Suprapubic skin (tissue), 4 donors: ENCODE measurements around the gene RPL39L. TPM values are rescaled to one million over a fixed set of nuclear protein-coding genes. Genes with fewer than 3 reads are reported as not detected.
"Not testable (repeated sequence)": the region's sequence is repeated elsewhere in the genome, so short reads cannot be mapped to it uniquely, and the experiment has no call there.

Source experiments
- DNase-seq, 2 donors: peaks; one replicate each; pipeline ENCODE4 v3.0.0-alpha.2; 2019; ENCODE audit warnings: low spot score in 2 of 2
- H3K27ac ChIP-seq: fragments of 200-600 bp; sonication (generic); one replicate; pipeline ENCODE4 v1.5.1; 2019
- H3K27me3 ChIP-seq: fragments of 200-600 bp; sonication (generic); one replicate; pipeline ENCODE4 v1.5.1; 2019
- H3K36me3 ChIP-seq: fragments of 200-600 bp; sonication (generic); one replicate; pipeline ENCODE4 v1.5.1; 2019
- H3K4me1 ChIP-seq: fragments of 200-600 bp; sonication (generic); one replicate; pipeline ENCODE4 v1.5.1; 2019
- H3K4me3 ChIP-seq: fragments of 200-600 bp; sonication (generic); one replicate; pipeline ENCODE4 v1.5.1; 2019; ENCODE audit warnings: mild to moderate bottlenecking
- H3K9me3 ChIP-seq: fragments of 200-600 bp; sonication (generic); one replicate; pipeline ENCODE4 v1.5.1; 2019
- CTCF ChIP-seq, 2 donors: fragments of 200-600 bp in 1 of 2; fragments of 450-650 bp in 1 of 2; sonication (generic) in 1 of 2; IDR thresholded peaks; one replicate each; pipeline ENCODE4 v1.5.1; 2016 to 2019; ENCODE audit warnings: antibody characterized with exemption in 2 of 2, mild to moderate bottlenecking in 1 of 2, moderate library complexity in 1 of 2
- EP300 ChIP-seq: sonication (generic); formaldehyde crosslinking; IDR thresholded peaks from one replicate; pipeline ENCODE4 v1.6.1; 2017; ENCODE audit warnings: antibody characterized with exemption
- POLR2A ChIP-seq, 2 donors: fragments of 450-650 bp; IDR thresholded peaks; one replicate each; pipeline ENCODE4 v1.6.1; 2017; ENCODE audit warnings: antibody characterized with exemption in 2 of 2, mild to moderate bottlenecking in 2 of 2, moderate library complexity in 2 of 2
- POLR2AphosphoS5 ChIP-seq, 3 donors: sonication (generic); formaldehyde crosslinking; IDR thresholded peaks; one replicate each; pipeline ENCODE4 v1.6.1; 2017; ENCODE audit warnings: antibody characterized with exemption in 3 of 3
- WGBS: methylation state at CpG from one replicate; pipeline ENCODE4 v1.1.5; 2018; 5-methylcytosine and 5-hydroxymethylcytosine counted together
- total RNA-seq, 4 donors: library from RNA; depleted of rRNA; stranded (reverse); fragments of >200 nt; gene quantifications; one replicate each; pipeline ENCODE4 v1.1.0, GENCODE V29; 2016

RPL39L gene
- total RNA-seq, 4 donors from 2014 or later, result 7.1 to 12.2 (median 11.0) TPM

DNA sequence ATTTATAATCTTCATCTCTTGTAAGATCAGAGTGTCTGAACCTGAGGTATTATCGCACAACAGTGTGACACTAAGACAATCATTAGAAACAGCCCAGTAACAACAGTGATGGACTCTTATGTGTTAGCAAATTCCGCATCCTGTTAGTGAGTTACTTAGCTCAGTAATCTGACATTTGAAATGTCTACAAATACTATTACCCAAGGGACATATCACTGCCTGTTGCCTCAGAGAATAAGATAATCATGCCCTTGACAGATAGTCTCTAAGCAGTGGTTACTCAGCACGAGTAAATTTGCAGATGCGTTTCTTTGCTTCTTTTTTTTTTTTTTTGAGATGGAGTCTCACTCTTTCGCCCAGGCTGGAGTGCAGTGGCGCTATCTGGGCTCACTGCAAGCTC is 44.6 kb upstream of the RPL39L start:
- Histone ChIP-seq H3K36me3 (no peaks in the 10 kb centered on the region), H3K4me3 (no peak overlapping the region), H3K9me3 (no peaks in the 10 kb centered on the region), H3K27me3 (no peaks in the 10 kb centered on the region), H3K27ac (no peak overlapping the region), H3K4me1 (peaks cover 8% of the 10 kb centered on the region)
- TF ChIP-seq POLR2A (IDR thresholded peaks at IDR 0.05) (no peak), EP300 (no peak), CTCF (IDR thresholded peaks at IDR 0.05) (no peak), POLR2AphosphoS5 (IDR thresholded peaks at IDR 0.05) (no peak)
- no peak for DNase-seq
- 88% methylated on average over 6 of the region's 6 CpGs for WGBS

DNA sequence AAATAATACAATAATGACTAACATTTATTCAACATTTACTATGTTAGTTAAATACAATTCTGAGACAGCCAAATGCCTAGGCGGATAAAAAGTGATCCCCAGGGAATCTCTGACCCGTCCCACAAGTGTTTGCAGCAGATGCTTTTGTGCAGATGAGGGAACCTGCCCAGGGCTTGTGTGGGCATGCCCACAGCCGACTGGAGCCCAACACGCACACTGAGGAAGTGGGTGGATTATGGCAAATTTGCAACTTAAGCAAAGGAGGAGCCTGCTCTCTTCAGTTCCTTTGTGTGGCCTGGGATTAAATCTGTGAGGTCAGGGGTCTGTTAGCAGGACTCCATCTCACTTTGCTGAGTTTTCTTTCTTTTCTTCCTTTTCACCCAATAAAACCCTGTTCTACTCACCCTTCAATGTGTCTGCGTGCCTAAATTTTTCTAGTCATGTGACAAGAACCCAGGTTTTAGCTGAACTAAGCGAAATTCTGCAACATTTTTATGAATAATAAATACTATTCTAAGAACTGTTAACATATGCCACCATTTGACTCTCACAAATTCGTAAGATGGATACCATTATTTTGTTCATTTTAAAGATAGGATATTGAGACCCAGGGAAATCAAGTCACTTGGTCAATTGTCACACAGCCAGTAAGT is 44.0 kb upstream of the RPL39L start:
- no peaks in the 10 kb centered on the region for H3K9me3 ChIP-seq
- H3K4me3 ChIP-seq, result no peak overlapping the region
- TF ChIP-seq POLR2A (IDR thresholded peaks at IDR 0.05) (no peak), CTCF (IDR thresholded peaks at IDR 0.05) (no peak), EP300 (no peak), POLR2AphosphoS5 (IDR thresholded peaks at IDR 0.05) (no peak)
- no peak for DNase-seq
- peaks cover 8% of the 10 kb centered on the region for H3K4me1 ChIP-seq
- no peaks in the 10 kb centered on the region for H3K27me3 ChIP-seq
- no peak overlapping the region for H3K27ac ChIP-seq
- WGBS, result 49% methylated on average over 7 of the region's 7 CpGs
- H3K36me3 ChIP-seq, result no peaks in the 10 kb centered on the region

DNA sequence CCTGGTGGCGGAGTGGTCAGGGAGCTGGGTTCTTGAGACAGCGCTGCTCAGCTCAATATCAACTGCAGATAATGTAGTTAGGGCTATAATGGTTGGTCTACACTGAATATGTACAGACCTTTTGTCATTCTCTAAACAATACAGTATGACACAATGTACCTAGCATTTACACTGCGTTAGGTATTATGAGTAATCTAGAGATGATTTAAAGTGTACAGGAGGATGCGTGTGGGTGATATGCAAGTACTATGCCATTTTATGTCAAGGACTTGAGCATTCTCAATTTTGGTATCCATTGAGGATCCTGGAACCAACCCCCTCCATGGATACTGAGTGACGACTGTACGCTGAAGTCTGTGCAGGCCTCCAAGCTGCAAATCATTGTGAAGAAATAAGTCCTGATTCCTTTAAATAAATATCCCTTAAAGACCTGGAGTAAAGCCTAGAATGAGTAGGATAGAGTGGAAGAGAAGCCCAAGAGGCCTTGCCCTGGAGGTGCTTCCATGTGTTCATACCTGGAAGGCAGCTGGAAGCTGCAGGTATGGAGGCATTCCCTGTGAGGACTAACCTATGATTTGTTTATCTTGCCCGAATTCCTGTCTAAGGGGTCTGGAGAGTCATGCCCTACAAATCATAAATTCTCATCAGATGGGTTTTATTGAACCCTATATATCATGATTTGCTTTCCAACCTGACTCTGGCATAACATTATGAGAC is 42.3 kb upstream of the RPL39L start:
- peaks cover 3% of the 10 kb centered on the region for H3K4me1 ChIP-seq
- TF ChIP-seq POLR2A (IDR thresholded peaks at IDR 0.05) (no peak), EP300 (no peak), POLR2AphosphoS5 (IDR thresholded peaks at IDR 0.05) (no peak), CTCF (IDR thresholded peaks at IDR 0.05) (no peak)
- no peak for DNase-seq
- H3K36me3 ChIP-seq, result no peaks in the 10 kb centered on the region
- H3K4me3 ChIP-seq, result no peak overlapping the region
- no peaks in the 10 kb centered on the region for H3K27me3 ChIP-seq
- H3K27ac ChIP-seq, result no peak overlapping the region
- H3K9me3 ChIP-seq, result no peaks in the 10 kb centered on the region
- 96% methylated on average over 7 of the region's 7 CpGs for WGBS

DNA sequence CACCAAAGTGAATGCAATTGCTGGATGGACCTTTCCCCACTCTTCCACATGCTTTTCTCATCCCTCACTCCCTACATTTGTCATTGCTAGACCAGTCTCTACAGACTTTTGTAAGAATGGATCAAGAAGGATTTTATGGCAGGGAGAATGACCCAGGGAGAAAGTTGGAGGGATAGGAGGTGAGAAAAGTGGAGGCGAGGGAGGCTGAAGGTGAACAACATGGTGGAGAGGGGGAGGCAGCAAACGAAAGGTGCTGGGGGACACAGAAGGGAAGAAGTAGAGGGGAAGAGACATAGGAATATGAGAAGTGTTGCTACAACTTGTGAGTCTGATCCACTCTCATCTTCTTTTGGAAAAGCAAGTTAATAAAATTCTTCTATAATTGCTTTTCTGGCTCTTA is 33.6 kb upstream of the RPL39L start:
- H3K4me1 ChIP-seq, result peaks cover 6% of the 10 kb centered on the region
- 86% methylated on average over 2 of the region's 2 CpGs for WGBS
- no peak for TF ChIP-seq CTCF (IDR thresholded peaks at IDR 0.05)
- TF ChIP-seq POLR2AphosphoS5 (IDR thresholded peaks at IDR 0.05), result no peak
- TF ChIP-seq POLR2A (IDR thresholded peaks at IDR 0.05), result no peak
- TF ChIP-seq EP300, result no peak
- no peak overlapping the region for H3K27ac ChIP-seq
- no peak overlapping the region for H3K4me3 ChIP-seq
- DNase-seq, result no peak
- H3K36me3 ChIP-seq, result no peaks in the 10 kb centered on the region
- no peaks in the 10 kb centered on the region for H3K27me3 ChIP-seq
- no peaks in the 10 kb centered on the region for H3K9me3 ChIP-seq

DNA sequence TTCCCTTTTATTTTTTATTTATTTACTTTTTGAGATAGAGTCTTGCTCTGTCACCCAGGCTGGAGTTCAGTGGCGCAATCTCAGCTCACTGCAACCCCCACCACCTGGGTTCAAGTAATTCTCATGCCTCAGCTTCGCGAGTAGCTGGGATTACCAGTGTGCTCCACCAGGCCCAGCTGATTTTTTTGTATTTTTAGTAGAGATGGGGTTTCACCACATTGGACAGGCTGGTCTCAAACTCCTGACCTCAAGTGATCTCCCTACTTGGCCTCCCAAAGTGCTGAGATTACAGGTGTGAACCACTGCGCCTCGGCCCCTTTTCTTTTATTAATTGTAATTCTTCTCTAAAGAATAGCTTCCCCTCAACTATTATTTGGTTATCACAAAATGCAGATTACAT is 31.6 kb upstream of the RPL39L start:
- DNase-seq, H3K27me3 ChIP-seq, H3K4me3 ChIP-seq, H3K9me3 ChIP-seq, H3K4me1 ChIP-seq, H3K36me3 ChIP-seq, H3K27ac ChIP-seq: not testable (repeated sequence)
- 96% methylated on average over 5 of the region's 5 CpGs for WGBS
